ENCODE results near the gene SCNN1B.

The SCNN1B gene

DNA sequence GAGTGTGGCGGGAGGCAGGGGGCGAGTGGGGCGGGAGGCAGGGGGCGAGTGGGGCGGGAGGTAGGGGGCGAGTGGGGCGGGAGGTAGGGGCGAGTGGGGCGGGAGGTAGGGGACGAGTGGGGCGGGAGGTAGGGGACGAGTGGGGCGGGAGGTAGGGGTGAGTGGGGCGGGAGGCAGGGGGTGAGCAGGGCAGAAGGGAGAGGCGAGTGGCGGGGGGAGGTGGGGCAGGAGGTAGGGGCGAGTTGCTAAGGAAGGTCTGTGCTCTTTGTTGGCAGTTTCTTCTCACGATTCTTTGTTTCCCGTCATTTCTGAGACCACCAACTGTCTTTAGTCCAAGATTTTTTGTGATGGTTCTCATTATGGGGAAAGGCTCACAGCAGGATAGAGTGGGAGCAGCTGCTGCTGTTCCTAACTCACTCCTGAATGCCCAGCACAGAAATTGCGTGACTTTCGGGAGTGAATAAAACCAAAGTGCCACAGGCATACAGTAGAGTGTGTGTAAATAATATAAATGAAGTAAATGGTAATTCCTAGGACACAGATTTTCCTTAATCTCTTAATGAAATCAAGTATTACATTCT lies 106.2 kb downstream of the SCNN1B start:
- DNase-seq (ENCODE audit: low spot score), result no peak

DNA sequence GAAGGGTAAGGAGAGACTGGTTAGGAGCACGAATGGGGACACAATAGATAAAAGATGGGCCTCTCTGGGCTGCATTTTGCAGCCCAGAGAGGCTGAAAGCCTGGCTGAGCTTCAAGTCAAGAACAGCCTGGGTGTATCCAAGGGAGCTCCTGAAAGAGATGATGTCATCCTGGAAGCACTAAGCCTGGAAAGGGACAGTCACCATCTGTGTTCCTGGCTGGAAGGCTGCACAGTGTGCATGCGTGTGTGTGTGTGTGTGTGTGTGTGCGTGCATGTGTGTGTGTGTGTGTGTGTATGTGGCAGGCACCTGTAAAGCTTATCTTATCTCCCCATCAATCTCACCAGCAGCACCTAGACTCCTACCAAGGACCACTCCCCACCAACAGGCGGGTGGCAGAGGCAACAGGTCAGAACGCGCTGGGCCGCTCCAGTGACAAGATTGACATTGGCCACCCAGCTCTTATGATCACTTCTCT lies 106.8 kb downstream of the SCNN1B start:
- DNase-seq (ENCODE audit: low spot score), result no peak

DNA sequence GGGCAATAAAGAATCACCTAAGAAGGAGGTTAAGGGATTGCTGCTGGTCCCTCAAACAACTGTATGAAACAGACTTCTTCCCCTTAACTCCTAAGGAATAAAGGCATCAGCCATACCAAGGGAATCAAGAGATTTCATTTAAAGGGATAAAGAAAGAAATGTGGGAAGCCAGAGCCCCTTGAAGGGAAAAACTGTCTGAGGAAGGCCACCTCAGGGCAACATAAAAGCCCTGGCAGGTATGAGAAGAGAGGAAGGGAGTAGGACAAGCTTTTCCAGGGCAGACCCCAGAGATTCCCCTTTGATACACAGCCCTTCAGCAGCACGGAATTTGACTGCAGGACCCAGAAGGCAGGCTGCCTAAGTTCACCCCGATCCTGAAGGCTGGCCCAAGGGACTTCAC lies 107.4 kb downstream of the SCNN1B start:
- DNase-seq (ENCODE audit: low spot score), result no peak

DNA sequence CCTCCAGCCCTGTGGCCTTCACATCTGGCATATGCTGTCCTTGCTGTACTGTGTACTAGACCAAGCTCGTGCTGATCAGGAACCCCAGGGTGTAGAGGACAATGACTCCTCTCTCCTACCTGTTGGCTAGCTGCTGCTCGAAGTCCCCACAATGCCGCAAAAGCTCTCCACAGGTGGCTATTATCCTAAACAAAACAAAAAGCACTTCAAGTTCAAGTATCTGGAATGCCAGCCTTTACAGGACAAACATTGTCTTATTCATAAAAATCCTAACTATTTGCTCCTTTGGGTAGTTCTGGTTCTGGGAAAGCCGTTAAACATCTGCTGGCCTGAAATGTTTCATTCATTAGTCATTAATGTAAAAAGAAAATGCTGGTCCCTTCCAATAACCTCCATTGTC lies 108.1 kb downstream of the SCNN1B start:
- no peak for DNase-seq (ENCODE audit: low spot score)

DNA sequence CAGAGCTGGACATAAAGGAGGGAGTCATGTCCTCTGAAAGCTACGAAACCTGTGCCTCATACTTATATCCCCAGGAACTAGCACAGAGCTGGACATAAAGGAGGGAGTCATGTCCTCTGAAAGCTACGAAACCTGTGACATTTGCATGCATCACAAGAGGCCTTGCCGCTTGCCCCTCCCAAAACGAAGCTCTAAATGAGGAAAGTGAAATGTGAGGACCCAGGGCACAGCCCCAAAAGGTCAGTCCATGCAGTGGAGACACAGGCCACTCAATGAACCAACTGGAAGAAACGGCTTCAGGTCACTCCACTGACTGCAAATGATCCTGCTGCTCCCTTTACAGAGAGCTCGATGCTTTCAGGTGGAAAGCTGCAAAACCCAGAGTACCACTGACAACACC lies 112.6 kb downstream of the SCNN1B start:
- DNase-seq (ENCODE audit: low spot score), result no peak

DNA sequence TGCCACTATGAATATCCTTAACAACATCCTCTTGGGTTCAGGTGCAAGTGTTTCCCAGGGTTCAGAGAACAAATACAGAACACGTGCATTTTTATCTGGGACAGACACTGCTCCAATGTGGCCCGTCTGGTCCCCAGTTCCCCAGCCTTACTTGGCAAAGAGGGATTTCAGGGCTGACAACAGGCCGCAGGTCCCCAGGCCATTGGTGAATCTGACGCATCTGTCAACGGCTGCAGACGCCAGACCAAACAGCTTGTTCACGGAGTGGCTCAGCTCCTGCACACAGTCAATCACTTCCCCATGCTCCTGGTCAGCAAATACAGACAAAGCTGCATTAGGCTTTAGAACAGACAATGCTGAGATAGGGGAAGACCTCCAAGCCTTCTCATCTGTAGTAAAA lies 114.7 kb downstream of the SCNN1B start:
- DNase-seq (ENCODE audit: low spot score), result no peak

DNA sequence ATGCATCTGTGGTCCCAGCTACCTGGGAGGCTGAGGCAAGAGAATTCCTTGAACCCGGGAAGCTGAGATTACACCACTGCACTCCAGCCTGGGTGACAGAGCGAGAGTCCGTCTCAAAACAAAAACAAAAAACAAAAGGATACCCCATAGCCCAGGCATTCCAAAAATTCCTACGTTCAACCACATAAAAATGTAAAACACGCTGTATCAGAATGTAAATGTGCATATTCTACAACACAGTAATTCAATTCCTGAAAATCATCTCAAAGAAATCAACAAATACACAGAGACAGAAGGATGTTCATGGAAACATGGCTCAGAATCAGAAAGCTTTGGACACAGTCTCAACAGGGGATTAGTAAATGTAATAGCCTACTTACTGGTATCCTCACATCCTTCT lies 117.9 kb downstream of the SCNN1B start:
- DNase-seq (ENCODE audit: low spot score), result no peak

DNA sequence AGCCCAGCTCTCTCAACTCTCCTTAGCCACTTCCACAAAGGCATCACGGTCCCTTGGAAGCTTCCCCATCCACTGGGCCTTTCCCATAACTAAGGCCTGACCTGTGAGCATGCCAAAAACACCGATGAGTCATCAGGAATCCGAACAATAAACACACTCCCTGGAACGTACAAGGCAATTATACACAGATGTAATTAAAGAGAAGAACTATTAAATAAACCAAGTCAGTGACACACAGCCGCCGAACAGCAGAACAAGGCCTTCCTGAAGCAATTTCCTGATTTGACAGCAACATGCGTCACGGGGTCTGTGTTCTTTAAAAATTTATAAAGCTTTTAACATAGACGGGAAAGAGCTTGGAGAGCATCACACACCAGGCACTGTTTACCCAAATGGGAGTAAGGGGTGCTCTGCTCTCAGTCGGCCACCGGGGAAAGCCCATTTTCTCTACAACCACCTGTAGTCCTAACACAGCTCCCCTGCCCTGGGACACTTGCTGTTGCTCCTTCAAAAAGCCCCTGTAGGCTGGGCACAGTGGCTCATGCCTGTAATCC lies 121.5 kb downstream of the SCNN1B start:
- DNase-seq (ENCODE audit: low spot score), result no peak

DNA sequence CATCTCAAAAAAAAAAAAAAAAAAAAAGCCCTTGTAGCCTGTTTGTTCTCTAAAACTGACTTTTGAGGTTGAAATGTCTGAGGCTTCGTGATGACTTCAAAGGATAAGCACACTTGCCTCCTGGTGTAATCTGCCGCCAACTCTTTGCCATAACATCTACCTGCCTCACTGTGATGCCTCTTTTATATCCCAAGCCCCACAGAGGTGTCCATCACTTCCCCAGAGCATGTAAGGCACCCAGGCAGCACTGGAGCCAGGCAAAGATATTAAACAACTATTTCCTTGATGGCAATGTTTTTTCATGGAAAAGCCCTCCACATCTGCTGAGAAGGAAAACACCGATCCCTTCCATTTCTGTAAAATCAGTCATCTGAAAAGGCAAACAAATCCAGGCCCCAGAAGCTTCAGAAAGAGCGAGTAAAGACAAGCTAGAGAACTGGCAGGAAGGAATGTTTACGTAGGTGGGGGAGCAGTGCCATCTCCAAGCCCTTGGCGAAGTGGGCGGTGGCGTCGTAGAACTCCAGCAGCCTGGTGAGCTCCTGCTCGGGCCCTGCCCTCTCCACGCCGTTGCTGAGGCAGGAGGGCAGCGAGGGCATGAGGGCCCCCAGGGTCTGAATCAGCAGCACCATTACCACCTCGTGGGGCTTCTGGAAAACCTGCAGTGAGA lies 122.3 kb downstream of the SCNN1B start:
- DNase-seq (ENCODE audit: low spot score), result no peak

DNA sequence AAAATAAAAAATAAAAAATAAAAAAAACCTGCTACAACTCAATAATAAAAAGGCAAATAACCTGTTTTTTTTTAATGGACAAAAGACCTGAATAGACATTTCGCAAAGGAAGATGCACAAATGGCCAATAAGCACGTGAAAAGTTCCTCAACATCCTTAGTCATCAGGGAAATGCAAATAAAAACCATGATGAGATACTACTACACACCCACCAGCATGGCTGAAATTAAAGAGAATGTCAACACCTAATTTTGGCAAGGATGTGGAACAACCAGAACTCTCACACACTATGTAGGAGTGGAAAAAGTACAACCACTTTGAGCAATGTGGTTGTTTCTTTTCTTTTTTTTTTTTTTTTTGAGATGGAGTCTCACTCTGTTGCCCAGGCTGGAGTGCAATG lies 126.2 kb downstream of the SCNN1B start:
- DNase-seq (ENCODE audit: low spot score), result no peak

Measured in left forelimb (tissue), 1 donor.